ENCODE measurements around the gene SLC24A3.
A peak's percentile ranks its signal among the peaks of the same experiment; 100 is the strongest.

Gene SLC24A3

DNA sequence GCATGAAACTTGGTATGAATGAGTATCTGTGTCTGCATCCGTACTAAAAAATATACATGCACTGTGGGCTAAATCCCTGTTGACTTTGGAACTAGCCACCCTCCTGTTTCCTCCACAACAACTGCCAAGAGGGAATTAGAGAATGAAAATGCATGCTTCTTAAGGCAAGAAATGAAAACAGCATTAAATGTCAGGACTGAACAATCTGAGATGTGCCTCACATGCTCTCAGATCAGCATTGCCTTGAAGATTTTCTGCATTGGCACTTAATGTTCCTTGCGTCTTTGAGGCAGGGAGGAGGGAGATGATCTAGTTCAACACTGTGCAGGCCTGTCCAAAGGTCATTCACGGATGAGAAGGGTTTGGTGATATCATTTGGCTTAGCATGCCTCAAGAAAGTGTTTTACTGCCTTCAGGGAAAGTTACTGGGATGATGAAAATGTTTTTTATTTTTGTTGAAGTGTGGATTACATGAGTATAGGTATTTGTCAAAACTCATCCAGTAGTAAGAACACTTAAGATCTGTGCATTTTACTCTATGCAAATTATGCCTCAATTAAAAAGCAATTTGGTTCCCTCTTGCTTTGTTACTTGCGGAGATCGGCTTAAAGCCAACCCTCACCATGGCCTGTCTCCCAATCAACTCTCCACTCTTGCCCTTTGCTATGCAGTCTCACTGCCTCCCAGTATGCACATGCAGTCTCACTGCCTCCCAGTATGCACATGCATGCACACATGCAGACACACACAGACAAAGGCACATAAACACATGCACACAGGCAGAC lies 498.1 kb downstream of the SLC24A3 start:
- no peak for TF ChIP-seq POLR2A (IDR thresholded peaks at IDR 0.05; ENCODE audit: low read depth, low read length)
- DNase-seq (ENCODE audit: insufficient read length, low spot score) (no peak), FAIRE-seq (no peak)

- DNase-seq (ENCODE audit: insufficient read length, low spot score): no peak
- no peak for TF ChIP-seq POLR2A (IDR thresholded peaks at IDR 0.05; ENCODE audit: low read depth, low read length)
- FAIRE-seq: no peak
Measured at GRCh38 chr20:19711126-19711525, 498.7 kb downstream of the SLC24A3 start.

DNA sequence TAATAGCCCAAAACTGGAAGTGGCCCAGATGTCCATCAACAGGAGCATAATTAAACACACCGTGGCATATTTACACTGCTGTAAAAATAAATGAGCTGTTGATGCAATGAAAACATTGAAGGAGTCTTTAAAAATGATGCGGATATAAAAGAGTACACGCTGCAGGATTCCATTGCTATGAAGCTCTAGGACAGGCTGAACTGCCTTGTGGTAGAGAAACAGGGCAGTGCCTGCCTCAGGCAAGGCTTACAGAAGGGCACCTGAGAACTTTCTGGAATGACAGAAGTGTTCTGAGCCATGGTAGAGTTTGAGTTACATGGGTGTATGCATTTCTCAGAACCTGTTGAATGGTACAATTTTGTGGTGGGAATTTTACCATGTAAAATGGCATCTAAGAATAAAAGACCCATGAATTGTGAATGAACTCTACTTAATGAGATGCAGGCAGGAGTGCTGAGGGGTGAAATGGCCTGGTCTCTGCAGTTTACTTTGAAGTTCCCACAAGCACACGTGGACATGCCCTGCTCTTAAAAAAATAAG lies 500.3 kb downstream of the SLC24A3 start:
- FAIRE-seq: no peak
- no peak for TF ChIP-seq POLR2A (IDR thresholded peaks at IDR 0.05; ENCODE audit: low read depth, low read length)
- DNase-seq (ENCODE audit: insufficient read length, low spot score): no peak

- TF ChIP-seq POLR2A (IDR thresholded peaks at IDR 0.05; ENCODE audit: low read depth, low read length): no peak
- DNase-seq (ENCODE audit: insufficient read length, low spot score) (no peak), FAIRE-seq (no peak)
Measured at GRCh38 chr20:19713822-19714578, 501.6 kb downstream of the SLC24A3 start.

GRCh38 chr20:19714579-19714840 lies 502.1 kb downstream of the SLC24A3 start:
- TF ChIP-seq POLR2A (IDR thresholded peaks at IDR 0.05; ENCODE audit: low read depth, low read length): no peak
- FAIRE-seq: no peak
- DNase-seq (ENCODE audit: insufficient read length, low spot score): no peak

DNA sequence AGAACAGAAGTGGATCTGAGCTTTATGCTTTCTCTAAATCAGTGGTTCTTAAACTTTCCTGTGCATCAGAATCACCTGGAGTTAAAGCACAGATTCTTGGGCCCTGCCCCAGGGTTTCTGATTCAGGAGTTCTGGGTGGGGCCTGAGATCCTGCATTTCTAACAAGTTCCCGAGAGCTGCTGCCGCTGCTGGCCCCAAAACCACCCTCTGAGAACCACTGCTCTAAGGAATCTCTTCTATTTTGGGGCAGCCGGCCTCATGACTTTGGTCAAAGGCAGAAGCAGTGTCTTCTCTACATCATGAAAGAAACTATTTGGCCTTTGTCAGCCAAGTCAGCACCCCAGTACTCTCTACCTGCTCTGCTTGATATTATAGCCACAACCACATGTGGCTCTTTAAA lies 503.5 kb downstream of the SLC24A3 start:
- FAIRE-seq (no peak), DNase-seq (ENCODE audit: insufficient read length, low spot score) (no peak)
- no peak for TF ChIP-seq POLR2A (IDR thresholded peaks at IDR 0.05; ENCODE audit: low read depth, low read length)

- FAIRE-seq: no peak
- DNase-seq (ENCODE audit: insufficient read length, low spot score): no peak
- no peak for TF ChIP-seq POLR2A (IDR thresholded peaks at IDR 0.05; ENCODE audit: low read depth, low read length)
Measured at GRCh38 chr20:19718880-19719279, 506.4 kb downstream of the SLC24A3 start.

- FAIRE-seq: no peak
Measured at GRCh38 chr20:19720991-19721390, 508.5 kb downstream of the SLC24A3 start.

DNA sequence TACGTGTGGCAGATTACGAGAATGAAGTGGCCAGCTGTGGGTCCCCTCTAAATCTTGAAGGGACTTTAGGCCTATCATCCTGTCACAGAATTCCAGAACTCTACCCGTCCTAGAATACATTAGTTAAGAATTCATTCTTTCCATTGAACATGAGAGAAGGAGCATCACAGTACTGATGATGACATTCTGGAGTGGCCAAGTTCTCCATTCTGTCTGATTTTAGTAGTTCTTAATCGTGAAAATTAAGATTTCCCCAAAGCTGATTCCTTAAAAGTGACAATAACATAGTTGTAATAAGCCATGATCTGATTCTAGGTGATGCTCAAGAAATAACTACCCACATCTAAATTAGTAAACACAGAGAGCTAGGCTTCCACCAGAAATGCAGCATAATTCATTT lies 510.6 kb downstream of the SLC24A3 start:
- FAIRE-seq: no peak
- no peak for TF ChIP-seq POLR2A (IDR thresholded peaks at IDR 0.05; ENCODE audit: low read depth, low read length)
- DNase-seq (ENCODE audit: insufficient read length, low spot score): no peak

More at GRCh38 chr20:19720991-19721390, 508.5 kb downstream of the SLC24A3 start:
- TF ChIP-seq POLR2A (IDR thresholded peaks at IDR 0.05; ENCODE audit: low read depth, low read length): no peak
- DNase-seq (ENCODE audit: insufficient read length, low spot score): no peak

DNA sequence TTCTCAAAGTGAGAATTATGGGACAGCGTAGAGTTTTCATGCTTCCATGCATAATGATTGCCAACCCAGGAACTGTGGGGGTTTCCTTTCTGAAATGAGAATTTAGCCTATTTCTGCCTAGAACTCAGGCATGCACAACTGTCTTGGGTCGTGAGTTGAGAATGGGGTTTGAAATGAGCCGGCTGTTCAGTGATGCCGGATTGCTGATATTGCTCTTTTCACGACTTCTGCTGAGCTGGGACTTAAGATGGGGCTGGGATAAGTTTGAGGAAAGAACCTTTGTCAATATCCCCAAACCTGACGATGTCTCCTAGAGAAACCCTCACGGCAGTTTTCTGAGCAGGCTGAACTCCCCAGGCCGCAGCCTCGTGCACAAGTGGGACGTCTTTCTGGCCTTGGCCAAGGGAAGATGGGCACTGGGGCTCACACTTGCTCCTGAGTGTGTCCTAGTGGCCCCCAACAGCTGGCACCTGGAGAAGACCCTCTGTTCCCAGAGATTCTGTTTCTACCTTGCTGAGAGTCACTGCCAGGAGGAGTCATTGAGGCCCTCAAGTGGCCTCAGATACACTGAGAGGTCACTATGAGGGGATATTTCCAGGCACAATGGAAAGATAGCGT lies 511.5 kb downstream of the SLC24A3 start:
- TF ChIP-seq POLR2A (IDR thresholded peaks at IDR 0.05; ENCODE audit: low read depth, low read length): no peak
- no peak for FAIRE-seq
- DNase-seq (ENCODE audit: insufficient read length, low spot score): no peak

DNA sequence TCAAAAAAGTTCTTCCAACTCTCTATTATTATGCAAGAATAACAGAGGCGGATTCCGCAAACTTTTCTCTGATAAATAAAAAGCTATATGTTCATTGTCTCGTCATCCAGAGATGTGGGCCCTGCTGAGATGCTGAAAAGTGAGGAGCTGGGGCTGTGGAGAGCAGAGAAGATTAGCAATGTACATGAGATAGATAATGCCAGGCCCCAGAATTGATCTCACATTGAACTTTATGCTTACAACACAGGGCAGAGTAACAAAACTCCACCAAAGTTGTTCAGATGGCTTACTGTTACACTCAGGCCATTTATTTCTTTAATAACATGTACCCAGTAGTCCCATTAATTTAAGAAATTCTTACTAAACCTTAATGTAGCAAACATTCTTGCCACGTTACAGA lies 512.9 kb downstream of the SLC24A3 start:
- TF ChIP-seq POLR2A (IDR thresholded peaks at IDR 0.05; ENCODE audit: low read depth, low read length): no peak
- no peak for DNase-seq (ENCODE audit: insufficient read length, low spot score)
- FAIRE-seq: no peak

- DNase-seq (ENCODE audit: insufficient read length, low spot score): peak; percentile 17
- no peak for TF ChIP-seq POLR2A (IDR thresholded peaks at IDR 0.05; ENCODE audit: low read depth, low read length)
- FAIRE-seq: no peak
Measured at GRCh38 chr20:19725814-19726525, 513.5 kb downstream of the SLC24A3 start.

GRCh38 chr20:19727251-19727847 lies 514.9 kb downstream of the SLC24A3 start:
- DNase-seq (ENCODE audit: insufficient read length, low spot score): no peak
- no peak for TF ChIP-seq POLR2A (IDR thresholded peaks at IDR 0.05; ENCODE audit: low read depth, low read length)
- FAIRE-seq: no peak
